GM12891 (cell line): ENCODE measurements around the gene DNASE2B.

Experiments
- POLR2A ChIP-seq: IDR thresholded peaks from 2 replicates; pipeline ENCODE4 v1.6.1; 2011; ENCODE audit warnings: low read depth, low read length, control low read depth
- POLR2AphosphoS5 ChIP-seq: IDR thresholded peaks from 2 replicates; pipeline ENCODE4 v1.6.1; 2011; ENCODE audit warnings: low read depth, low read length, control low read depth
- POU2F2 ChIP-seq: IDR thresholded peaks from 2 replicates; pipeline ENCODE4 v1.6.1; 2011; ENCODE audit warnings: low read depth, mild to moderate bottlenecking, control low read depth, low read length, moderate library complexity
- SPI1 ChIP-seq: IDR thresholded peaks from 2 replicates; pipeline ENCODE4 v1.6.1; 2011; ENCODE audit warnings: low read depth, low read length, control low read depth
- TAF1 ChIP-seq: IDR thresholded peaks from 2 replicates; pipeline ENCODE4 v1.6.1; 2011; ENCODE audit warnings: low read depth, low read length, control low read depth

DNA sequence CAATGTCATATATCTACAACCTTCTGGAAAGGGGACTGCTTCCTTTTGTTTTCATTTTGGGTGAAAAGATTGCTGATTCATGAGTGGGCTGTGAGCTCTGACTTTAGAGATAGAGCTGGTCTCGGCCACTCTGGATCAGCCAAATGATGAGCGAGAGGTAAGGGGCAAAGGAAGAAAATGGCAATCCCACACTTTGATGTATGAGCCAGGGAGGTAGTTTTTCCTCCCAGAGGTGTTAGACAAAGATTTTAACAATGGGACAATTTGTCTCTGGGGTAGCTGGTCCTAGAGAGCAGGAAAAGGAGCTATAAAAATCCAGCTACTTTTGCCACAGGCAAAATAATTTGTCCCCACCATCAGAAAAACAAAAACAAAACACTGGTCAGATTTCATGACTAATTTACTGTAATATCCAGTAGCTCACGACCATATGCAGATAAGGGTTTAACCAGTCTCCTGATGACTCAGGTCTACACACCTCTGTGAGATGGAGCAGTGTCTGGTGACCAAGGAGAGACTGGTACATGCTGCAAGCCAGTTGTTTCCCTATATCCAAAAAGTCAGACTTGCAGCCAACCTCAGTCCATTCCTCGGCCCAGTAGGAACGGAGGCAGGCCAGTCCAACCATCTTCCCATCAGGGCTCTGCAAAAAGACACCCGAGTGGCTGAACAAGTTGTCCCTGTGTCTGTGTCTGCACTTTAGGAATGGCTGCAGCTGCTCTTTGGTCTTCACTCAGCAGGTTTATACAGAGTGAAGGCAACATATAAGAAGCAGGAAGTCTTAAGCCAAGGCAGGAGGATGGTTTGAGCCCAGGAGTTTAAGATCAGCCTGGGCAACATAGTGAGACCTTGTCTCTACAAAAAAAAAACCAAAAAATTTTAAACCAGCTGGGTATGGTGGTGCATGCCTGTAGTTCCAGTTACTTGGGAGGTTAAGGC, 29.2 kb downstream of the DNASE2B start:
- TF ChIP-seq POLR2A (no peak), POLR2AphosphoS5 (no peak), POU2F2 (no peak), TAF1 (no peak), SPI1 (no peak)
